Effector CD4-positive, alpha-beta T cell (primary cell): ENCODE data around the gene TNFRSF18.

ENCODE experiments used
- DNase-seq: peaks from one replicate; pipeline ENCODE4 v3.0.0-alpha.2; 2020

TNFRSF18 gene

GRCh38 chr1:1226566-1227362 is 20.4 kb upstream of the TNFRSF18 start:
- DNase-seq, result no peak

DNA sequence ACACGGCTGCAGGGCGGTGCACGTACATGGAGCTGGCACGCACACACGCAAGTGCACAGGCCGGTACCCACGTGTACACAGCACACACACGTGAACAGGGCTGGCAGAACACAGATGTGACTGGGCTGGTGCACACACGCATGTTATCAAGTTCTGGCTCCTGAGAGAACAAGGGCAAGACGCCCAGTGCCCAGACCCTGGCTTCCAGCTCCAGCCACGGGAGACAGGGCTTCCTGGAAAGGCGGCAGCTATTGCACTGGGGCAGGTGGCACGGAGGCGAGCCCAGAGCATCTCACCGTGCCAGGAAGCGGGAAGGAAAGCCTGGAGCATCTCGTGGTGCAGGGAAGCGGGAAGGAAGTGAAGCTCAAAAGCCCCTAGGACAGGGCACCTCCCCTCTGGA is 19.5 kb upstream of the TNFRSF18 start:
- DNase-seq, result no peak

DNA sequence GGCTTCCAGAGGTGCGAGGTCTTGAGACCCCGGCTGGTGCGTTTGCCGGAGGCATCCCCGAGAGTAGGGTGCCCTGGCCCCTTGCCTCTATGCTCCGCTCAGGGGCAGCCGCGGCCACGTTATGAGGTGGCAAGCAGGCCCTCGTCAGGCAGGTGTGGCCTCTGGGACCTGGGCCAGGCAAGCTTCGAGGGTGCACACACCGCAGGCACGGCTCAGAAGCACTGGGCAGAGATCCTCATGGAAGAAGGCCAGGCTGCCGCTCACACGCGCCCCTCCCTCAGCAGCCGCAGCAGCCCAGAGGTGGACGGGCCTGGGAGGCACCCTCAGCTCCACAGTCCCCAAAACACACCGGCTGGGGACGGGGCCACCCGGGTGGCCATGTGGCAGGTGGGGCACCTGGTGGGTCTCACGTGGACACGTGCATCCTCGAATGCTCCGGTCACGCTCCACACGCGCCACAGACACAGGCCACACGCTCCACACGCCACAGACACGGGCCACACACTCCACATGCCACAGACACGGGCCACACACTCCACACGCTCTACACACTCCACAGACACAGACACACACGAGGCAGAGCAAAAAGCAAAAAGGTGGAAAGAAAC is 18.9 kb upstream of the TNFRSF18 start:
- DNase-seq, result no peak

DNA sequence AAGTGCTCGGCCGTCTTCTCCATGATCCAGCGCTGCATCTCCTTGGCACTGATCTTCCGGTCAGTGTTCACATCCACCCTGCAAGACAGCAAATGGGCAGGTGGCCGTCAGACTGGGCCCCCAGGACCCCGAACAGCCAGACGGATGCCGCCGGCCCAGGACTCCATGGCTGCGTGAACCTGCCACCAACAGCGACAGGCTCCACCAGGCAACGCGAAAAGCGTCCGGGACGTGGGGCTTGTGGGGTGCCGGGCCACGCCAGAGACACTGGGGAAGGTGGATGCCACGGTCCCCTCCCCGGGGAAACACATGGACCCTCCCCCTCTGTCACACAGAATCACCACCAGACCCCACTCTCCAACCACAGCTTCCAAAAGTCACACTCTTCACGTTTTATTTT is 17.5 kb upstream of the TNFRSF18 start:
- no peak for DNase-seq

- DNase-seq, result no peak
Observed at GRCh38 chr1:1223321-1223720, 16.9 kb upstream of the TNFRSF18 start.

DNA sequence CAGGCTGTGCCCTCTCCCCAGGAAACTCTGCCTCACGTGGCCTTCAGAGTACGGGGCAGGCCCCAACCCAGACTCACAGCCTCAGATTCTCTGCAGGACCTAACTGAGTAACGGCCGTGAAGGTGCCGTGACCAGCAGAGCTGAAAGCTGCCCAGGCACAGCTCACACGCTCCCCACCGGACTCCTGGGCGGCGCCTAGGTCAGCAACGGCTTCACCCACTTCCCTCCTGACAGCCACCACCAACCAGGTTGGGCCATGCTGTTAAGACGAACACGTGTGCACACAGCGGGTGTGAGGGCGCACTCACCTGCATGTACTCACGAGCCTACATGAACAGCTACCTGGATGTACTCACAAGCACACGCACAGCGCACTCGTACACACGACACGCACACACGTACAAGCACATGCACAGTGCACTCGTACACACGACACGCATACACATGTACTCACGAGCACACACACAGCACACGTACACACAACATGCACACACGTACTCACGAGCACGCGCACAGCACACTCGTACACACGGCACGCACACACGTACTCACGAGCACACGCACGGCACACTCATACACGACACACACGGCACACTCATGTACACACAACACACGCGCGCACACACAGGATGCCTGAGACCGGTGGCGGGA is 16.3 kb upstream of the TNFRSF18 start:
- no peak for DNase-seq

- DNase-seq, result no peak
Observed at GRCh38 chr1:1221887-1222574, 15.6 kb upstream of the TNFRSF18 start.

- DNase-seq, result no peak
Observed at GRCh38 chr1:1220197-1220596, 13.8 kb upstream of the TNFRSF18 start.

- DNase-seq, result peak; percentile 37
Observed at GRCh38 chr1:1219341-1219740, 12.9 kb upstream of the TNFRSF18 start.

GRCh38 chr1:1218524-1219200 is 12.3 kb upstream of the TNFRSF18 start:
- no peak for DNase-seq

DNA sequence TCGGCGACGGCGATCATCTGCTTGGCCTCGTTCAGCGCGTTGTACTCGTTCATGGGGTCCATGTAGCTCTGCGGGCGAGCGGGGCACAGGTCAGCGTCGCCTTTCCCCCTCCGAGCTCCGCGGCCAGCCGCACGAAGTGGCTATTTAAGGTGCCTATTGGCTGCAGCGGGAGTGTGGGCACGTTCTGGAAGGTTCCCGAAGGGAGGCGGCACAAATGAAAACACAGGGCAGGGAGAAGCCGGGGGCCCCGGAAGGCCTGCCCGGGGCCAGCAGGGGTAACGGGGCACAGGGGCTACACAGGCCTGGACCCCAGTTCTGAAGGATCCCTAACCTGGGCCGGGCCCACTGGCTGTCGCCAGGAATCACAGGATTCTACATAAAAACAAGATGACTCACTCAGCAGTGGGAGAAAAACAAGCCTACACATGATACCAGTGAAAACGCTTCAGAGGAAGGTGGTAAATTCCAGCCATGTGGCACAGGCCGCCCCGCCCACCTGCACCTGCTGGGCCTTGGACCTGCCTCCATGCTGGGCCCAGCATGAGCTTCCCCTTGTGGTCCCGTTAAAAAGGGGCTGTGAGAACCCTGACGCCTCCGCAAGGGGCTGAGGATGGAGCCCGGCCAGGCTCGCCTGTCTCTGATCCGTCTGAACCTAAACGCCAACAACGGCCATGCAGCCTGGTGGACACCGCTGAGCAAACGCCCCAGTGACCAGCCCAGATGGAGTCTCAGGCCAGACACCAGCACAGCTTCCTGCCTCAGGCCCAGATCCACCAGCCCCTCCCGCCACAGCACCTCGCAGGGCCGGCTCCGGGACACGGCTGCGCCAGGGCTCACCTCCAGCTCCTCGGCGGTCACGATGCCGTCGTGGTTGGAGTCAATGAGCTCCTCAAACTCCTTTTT is 11.5 kb upstream of the TNFRSF18 start:
- no peak for DNase-seq

DNA sequence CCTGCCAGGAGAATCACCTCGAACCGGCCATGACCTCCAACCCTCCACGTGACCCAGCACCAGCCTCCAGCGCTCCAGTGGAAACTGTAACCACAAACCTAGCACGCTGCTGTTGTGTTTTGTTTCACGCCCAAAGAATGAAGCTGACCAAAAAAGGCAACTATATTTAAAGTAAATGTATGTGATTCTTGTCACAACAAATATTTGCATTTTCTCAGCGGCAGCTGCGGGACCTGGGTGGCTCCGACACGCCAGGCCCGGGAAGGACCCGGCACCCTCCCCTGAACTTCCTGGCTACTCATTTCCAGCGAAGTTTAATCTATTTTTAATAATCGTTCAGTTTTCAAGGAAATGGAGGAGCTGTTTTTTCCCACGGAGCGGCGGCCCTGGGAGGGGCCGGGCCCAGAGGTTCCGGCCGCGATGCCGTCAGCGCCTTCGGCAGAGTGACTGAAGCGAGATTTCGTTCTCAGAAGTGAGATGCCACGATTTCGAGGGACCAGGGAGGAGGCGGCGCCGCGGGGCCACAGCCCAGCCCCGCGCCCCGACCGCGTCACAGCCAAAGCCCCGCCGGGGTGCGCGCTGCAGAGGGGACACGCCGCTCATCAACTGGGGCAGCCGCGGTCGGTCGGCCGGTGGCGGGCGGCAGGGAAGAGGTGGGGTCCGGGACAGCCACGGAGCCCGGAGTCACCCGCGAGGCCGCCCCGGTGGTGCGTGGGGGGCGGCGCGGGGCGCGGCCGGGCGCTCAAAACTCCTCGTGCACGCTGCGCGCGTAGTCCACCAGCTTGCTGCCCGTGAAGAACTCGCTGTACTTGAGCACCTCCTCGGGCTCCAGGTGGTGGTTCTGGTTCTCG is 10.6 kb upstream of the TNFRSF18 start:
- peak; percentile 46 for DNase-seq

DNA sequence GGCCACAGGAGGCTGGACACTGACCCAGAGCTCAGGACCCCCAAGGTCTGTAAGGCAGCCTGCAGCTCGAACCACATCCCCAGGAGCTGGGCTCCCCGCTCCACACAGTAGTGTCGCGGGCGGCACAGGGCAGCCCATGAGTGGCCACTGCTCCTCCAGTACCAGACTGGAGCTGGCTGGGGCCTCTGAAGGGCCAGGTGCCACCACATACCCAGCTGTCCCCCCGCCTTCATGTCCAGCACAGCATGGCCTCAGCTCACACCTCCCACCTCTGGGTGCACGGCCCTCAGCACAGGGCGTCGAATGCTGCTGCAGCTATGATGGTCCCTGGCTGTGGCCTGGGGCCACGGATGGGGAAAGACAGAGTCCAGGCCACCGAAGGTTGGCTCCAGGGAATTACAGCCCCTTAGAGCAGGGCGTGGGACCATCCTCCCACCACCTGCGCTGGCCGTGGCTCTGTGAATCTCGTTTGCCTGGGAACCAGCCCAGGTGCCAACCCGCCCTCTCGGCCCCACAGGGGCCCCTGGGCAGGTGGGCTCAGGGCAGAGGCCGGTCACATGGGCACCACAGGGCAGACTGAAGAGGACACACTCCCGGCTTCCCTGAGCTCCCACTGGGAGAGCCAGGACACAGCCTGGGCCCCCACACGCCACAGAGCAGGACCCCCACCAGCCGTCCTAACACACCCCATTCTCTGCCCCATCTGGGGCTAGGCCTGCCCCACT is 9.7 kb upstream of the TNFRSF18 start:
- no peak for DNase-seq

- no peak for DNase-seq
Observed at GRCh38 chr1:1215080-1215676, 8.8 kb upstream of the TNFRSF18 start.

DNA sequence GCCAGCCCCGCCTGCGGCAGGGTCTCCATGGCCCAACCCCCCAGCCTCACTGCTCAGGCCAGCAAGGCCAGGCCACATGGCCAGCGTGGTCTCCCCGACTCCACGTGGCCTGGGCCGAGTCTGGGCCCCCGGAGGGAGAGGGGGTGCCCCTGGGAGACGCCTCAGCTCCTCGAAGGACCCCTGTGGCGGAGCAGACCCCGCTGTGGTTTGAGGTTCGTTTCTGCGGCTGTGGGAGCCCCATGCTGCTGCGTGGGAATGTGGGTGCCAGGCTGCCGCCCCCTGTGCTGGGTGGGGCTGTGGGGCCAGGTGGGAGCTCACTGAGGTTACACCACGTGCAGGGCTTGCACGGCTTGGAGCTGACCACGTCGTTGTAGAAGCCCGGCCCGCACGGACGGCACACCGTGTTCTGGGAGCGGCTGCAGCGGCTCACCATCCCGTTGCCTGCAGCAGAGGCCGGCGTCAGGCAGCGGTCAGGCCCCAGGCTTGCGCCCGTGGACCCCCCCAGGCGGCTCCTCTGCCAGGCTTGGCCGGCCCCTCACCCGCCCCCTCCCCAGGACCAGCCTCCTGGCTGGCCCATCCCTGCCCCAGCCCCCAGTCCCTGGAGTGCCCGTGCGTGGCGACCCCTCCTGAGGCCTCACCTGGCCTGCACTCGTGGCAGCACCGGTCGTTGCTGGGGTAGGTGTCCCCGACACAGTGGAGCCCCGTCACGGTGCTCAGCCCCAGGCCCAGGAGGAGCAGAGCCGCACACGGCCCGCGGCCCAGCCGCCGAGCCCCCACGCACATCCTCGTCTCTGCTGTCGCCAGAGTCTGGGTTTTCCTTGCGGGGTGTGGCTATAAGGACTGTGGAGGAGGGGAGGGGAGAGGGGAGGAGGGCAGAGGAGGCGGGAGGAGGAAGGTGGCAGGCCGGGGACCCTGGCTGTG is 7.2 kb upstream of the TNFRSF18 start, which contains the start of gene TNFRSF4:
TNFRSF4 (minus strand) TSS at position 809 of the 921 bp plus-strand sequence; CDS start at position 783, 26 bp downstream.
- DNase-seq, result no peak

DNA sequence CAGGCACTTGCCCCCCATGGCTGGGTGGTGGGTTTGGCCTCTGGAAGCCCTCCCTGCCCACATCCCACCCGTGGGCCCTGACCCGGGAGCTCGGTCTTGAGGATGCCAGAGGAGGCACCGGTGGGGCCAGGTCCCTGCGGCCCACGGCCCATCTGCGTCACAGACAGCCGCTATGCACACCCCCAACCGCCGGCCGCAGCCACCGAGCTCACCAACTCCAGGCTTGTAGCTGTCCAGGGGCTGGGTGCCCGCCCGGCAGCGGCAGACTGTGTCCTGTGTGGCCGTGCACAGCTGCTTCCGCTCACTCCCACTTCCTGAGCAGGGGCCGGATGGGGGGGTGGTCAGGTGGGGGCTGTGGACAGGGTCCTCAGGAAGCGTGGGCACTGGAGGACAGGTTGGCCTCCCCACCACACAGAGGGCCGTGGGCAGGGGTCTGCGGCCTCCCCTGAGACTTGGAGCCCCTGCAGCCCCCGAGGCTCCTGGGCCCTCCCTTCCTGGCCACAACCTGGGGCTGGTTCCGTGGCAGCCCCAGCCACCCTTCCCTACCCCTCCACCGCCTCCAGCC is 6.5 kb upstream of the TNFRSF18 start:
- DNase-seq, result peak; percentile 33

- peak; percentile 2 for DNase-seq
Observed at GRCh38 chr1:1211541-1212441, 5.4 kb upstream of the TNFRSF18 start.
